ENCODE data around the gene BGN. TPM values are rescaled to one million over a fixed set of nuclear protein-coding genes. Genes with fewer than 3 reads are reported as not detected.

BGN gene
- total RNA-seq, 1 experiment from 2014 or later, result 1.2 TPM

GRCh38 chrX:153520287-153520917, 25.6 kb downstream of the BGN start:
- Histone ChIP-seq H2BK20ac (ENCODE audit: low read depth, low read length, poor library complexity, severe bottlenecking) (no peak overlapping the region), H3K4ac (ENCODE audit: low read depth, low read length) (no peak overlapping the region), H3K56ac (ENCODE audit: insufficient read length, low read depth, low read length) (no peak overlapping the region), H3K23me2 (ENCODE audit: insufficient read length, low read depth, low read length, poor library complexity, severe bottlenecking) (peaks cover 4% of the 10 kb centered on the region), H2AK5ac (ENCODE audit: insufficient read length, low read length) (no peak overlapping the region), H2AFZ (ENCODE audit: low read length) (no peak overlapping the region), H4K20me1 (ENCODE audit: control insufficient read depth, insufficient read depth, insufficient read length) (no peaks in the 10 kb centered on the region), H3K4me2 (ENCODE audit: insufficient read depth, insufficient read length, low read length) (no peak overlapping the region), H3K23ac (ENCODE audit: insufficient read length, low read depth, low read length) (no peak overlapping the region), H3K79me1 (ENCODE audit: insufficient read depth, low read depth, low read length, poor library complexity, severe bottlenecking) (no peaks in the 10 kb centered on the region), H3T11ph (ENCODE audit: low read length) (no peak overlapping the region), H3K27ac (ENCODE audit: insufficient read length, low read depth, low read length) (no peak overlapping the region), H3K9ac (ENCODE audit: extremely low read depth, insufficient read length, low read length) (no peak overlapping the region), H2BK5ac (ENCODE audit: insufficient read length, low read length) (no peak overlapping the region), H4K91ac (ENCODE audit: insufficient read length, low read depth, low read length) (no peak overlapping the region), H2BK12ac (ENCODE audit: insufficient read length, low read depth, low read length) (no peak overlapping the region), H3K18ac (ENCODE audit: insufficient read length, low read depth, low read length) (no peak overlapping the region), H3K79me2 (ENCODE audit: insufficient read depth, low read length) (no peaks in the 10 kb centered on the region), H4K5ac (ENCODE audit: insufficient read length, low read depth, low read length) (no peak overlapping the region), H3K9me3 (ENCODE audit: control insufficient read depth, low read depth, low read length) (peaks cover 50% of the 10 kb centered on the region), H3K14ac (ENCODE audit: insufficient read depth, low read length) (no peak overlapping the region), H2BK15ac (ENCODE audit: low read depth, low read length) (no peak overlapping the region), H3K4me1 (ENCODE audit: insufficient read depth, low read length) (no peaks in the 10 kb centered on the region), H3K27me3 (ENCODE audit: insufficient read depth, low read length) (peaks cover 13% of the 10 kb centered on the region; the same call in 1 of the 2 replicates), H4K8ac (replicated peaks; ENCODE audit: insufficient read length, low read depth, low read length) (no peak overlapping the region), H2BK120ac (ENCODE audit: low read depth, low read length, poor library complexity, severe bottlenecking) (no peak overlapping the region)
- no peak overlapping the region for H3K27ac Mint-ChIP-seq
- H3K9me3 Mint-ChIP-seq, result peaks cover 62 to 63% of the 10 kb centered on the region in 2 experiments
- H3K36me3 Mint-ChIP-seq (ENCODE audit: insufficient read depth in 1 of 3, low read depth in 3 of 3), result peaks cover 4 to 8% (median 4%) of the 10 kb centered on the region in 3 experiments; a peak in 6 of 7 replicates
- WGBS (ENCODE audit: extremely low coverage, insufficient read length, low lambda C conversion rate), result no CpG with 5 or more reads among the region's 7 CpGs
- no peak overlapping the region for H3K4me3 Mint-ChIP-seq
- peaks cover 62% of the 10 kb centered on the region for H3K27me3 Mint-ChIP-seq (ENCODE audit: low read depth)
- DNase-seq, result no peak
- H3K4me1 Mint-ChIP-seq, result 0 out of 4 replicates have a peak, but pooled peaks cover 0 to 4% of the 10 kb centered on the region in 2 experiments
- no peak for TF ChIP-seq CTCF (conservative IDR thresholded peaks at IDR 0.05)
